ENCODE results near the gene ANKRD44.

- TF ChIP-seq ZNF274 (IDR thresholded peaks at IDR 0.05; ENCODE audit: low read depth, low read length): no peak
- no peak for TF ChIP-seq YY1 (IDR thresholded peaks at IDR 0.05; ENCODE audit: insufficient read depth, insufficient read length)
- no peak for TF ChIP-seq SUZ12 (IDR thresholded peaks at IDR 0.05; ENCODE audit: extremely low read depth, insufficient read depth, insufficient read length)
Observed at GRCh38 chr2:197184959-197185586, 125.5 kb downstream of the ANKRD44 start.
